B cell (primary cell): ENCODE results near the gene KHDC3L. TPM values are rescaled to one million over a fixed set of nuclear protein-coding genes. Genes with fewer than 3 reads are reported as not detected.

ENCODE experiments used
- ATAC-seq: fragments of 200-7000 bp; cut with Tn5 transposase; one replicate; pipeline ENCODE4 v1.10.0; 2021; ENCODE audit warnings: low read depth, mild to moderate bottlenecking, moderate number of reproducible peaks, moderate library complexity
- CTCF ChIA-PET: fragments of 350-600 bp; sonication (Branson Sonifier 250); formaldehyde crosslinking; loops from one replicate; lab custom pipeline; 2021; ENCODE audit warnings: antibody characterized with exemption, inconsistent platforms; lab: Charles Lee
- POLR2A ChIA-PET: fragments of 350-600 bp; sonication (Branson Sonifier 250); formaldehyde crosslinking; loops from one replicate; lab custom pipeline; 2021; ENCODE audit warnings: antibody characterized with exemption; lab: Charles Lee
- DNase-seq: peaks from one replicate; pipeline ENCODE4 v3.0.0; 2013
- H2AFZ ChIP-seq: 2 replicates; pipeline ENCODE4 v1.6.1; 2012; ENCODE audit warnings: mild to moderate bottlenecking, low read depth, low read length; ENCODE audit not compliant: insufficient read depth, poor library complexity, severe bottlenecking
- H3K27ac ChIP-seq, 2 donors: 1 replicate in 1 of 2; 2 replicates in 1 of 2; pipeline ENCODE4 v1.5.1; 2012 to 2013; ENCODE audit warnings: low read length in 2 of 2, mild to moderate bottlenecking in 2 of 2, moderate library complexity in 1 of 2
- H3K27me3 ChIP-seq, 4 experiments: fragments of 200-600 bp in 1 of 4; sonication (generic) in 1 of 4; replicated peaks in 1 of 4; 1 replicate in 2 of 4; 2 replicates in 2 of 4; pipeline versions ENCODE4 v1.6.1 to v1.7.0; 2013 to 2016; ENCODE audit warnings: low read length in 3 of 4, mild to moderate bottlenecking in 2 of 4, mixed read lengths in 1 of 4, moderate library complexity in 1 of 4; ENCODE audit not compliant: insufficient read depth in 4 of 4, control insufficient read depth in 3 of 4; ENCODE audit errors: control extremely low read depth in 1 of 4
- H3K36me3 ChIP-seq, 2 experiments: replicated peaks in 1 of 2; 1 replicate in 1 of 2; 2 replicates in 1 of 2; pipeline versions ENCODE4 v1.6.1 to v1.7.1; 2013; ENCODE audit warnings: low read length in 1 of 2; ENCODE audit not compliant: insufficient read depth in 2 of 2, control insufficient read depth in 1 of 2; ENCODE audit errors: control extremely low read depth in 1 of 2, extremely low read depth in 1 of 2
- H3K4me1 ChIP-seq, 2 donors: fragments of 200-600 bp in 1 of 2; sonication (generic) in 1 of 2; 1 replicate in 1 of 2; 2 replicates in 1 of 2; pipeline versions ENCODE4 v1.5.1 to v1.6.1; 2013 to 2017; ENCODE audit warnings: low read length in 2 of 2; ENCODE audit not compliant: control insufficient read depth in 2 of 2, insufficient read depth in 2 of 2
- H3K4me2 ChIP-seq: replicated peaks from 2 replicates; pipeline ENCODE3; 2012; ENCODE audit warnings: mild to moderate bottlenecking, low read depth, low read length; ENCODE audit not compliant: poor library complexity, severe bottlenecking
- H3K4me3 ChIP-seq, 5 experiments: fragments of 200-600 bp in 1 of 5; sonication (generic) in 1 of 5; 1 replicate in 3 of 5; 2 replicates in 2 of 5; pipeline versions ENCODE4 v1.5.1 to v1.7.0; 2011 to 2016; ENCODE audit warnings: low read length in 4 of 5, mild to moderate bottlenecking in 4 of 5, low read depth in 2 of 5, control low read depth in 1 of 5, moderate library complexity in 1 of 5; ENCODE audit not compliant: insufficient read depth in 1 of 5; ENCODE audit errors: control extremely low read depth in 1 of 5, extremely low read depth in 1 of 5
- H3K79me2 ChIP-seq: fragments of 200-600 bp; sonication (generic); one replicate; pipeline ENCODE4 v1.6.0; 2016; ENCODE audit warnings: low read length; ENCODE audit not compliant: control insufficient read depth, insufficient read depth
- H3K9ac ChIP-seq: fragments of 200-600 bp; sonication (generic); 2 replicates; pipeline ENCODE4 v1.6.1; 2017; ENCODE audit warnings: mild to moderate bottlenecking, low read length, moderate library complexity
- H3K9me3 ChIP-seq, 3 donors: one replicate each; pipeline versions ENCODE4 v1.6.1 to v1.7.1; 2013; ENCODE audit warnings: low read length in 2 of 3; ENCODE audit not compliant: control insufficient read depth in 2 of 3, insufficient read depth in 1 of 3; ENCODE audit errors: control extremely low read depth in 1 of 3
- H4K20me1 ChIP-seq: 2 replicates; pipeline ENCODE4 v1.6.0; 2012; ENCODE audit warnings: mild to moderate bottlenecking, low read length; ENCODE audit not compliant: insufficient read depth, control insufficient read depth, poor library complexity, severe bottlenecking
- H3K27ac Mint-ChIP-seq: one replicate; pipeline ENCODE4 v1.8.0; 2021; ENCODE audit warnings: mixed read lengths
- H3K27me3 Mint-ChIP-seq: one replicate; pipeline ENCODE4 v1.8.0; 2021; ENCODE audit warnings: mixed read lengths
- H3K4me1 Mint-ChIP-seq: one replicate; pipeline ENCODE4 v1.8.0; 2021; ENCODE audit warnings: mixed read lengths
- H3K4me3 Mint-ChIP-seq: one replicate; pipeline ENCODE4 v1.8.0; 2021; ENCODE audit warnings: mixed read lengths
- H3K9me3 Mint-ChIP-seq: one replicate; pipeline ENCODE4 v1.8.0; 2022; ENCODE audit warnings: mixed read lengths; ENCODE audit not compliant: insufficient read depth
- CTCF ChIP-seq: fragments of 200-600 bp; IDR thresholded peaks from one replicate; pipeline ENCODE4 v1.8.0; 2022; ENCODE audit warnings: antibody characterized with exemption, mild to moderate bottlenecking
- EZH2 ChIP-seq: IDR thresholded peaks from 2 replicates; pipeline ENCODE4 v1.6.1; 2012; ENCODE audit warnings: borderline replicate concordance, low read depth, mild to moderate bottlenecking, moderate library complexity, low read length; ENCODE audit not compliant: insufficient read depth, poor library complexity, severe bottlenecking
- WGBS: methylation state at CpG from one replicate; pipeline ENCODE4 v1.1.5; 2013; ENCODE audit warnings: missing lambda C conversion rate; ENCODE audit not compliant: insufficient coverage; 5-methylcytosine and 5-hydroxymethylcytosine counted together
- intact Hi-C: fragments of 100-400 bp; cut with micrococcal nuclease; formaldehyde crosslinking; loops from one replicate; pipeline ENCODE4 v1.10.0; 2022
- polyA plus RNA-seq: library from polyadenylated mRNA; depleted of rRNA; stranded (reverse); fragments of >200 nt; gene quantifications from 2 replicates; pipeline ENCODE4 v1.2.3, GENCODE V29; 2012
- total RNA-seq, 2 donors: library from RNA; stranded (reverse); fragments of 120-200 nt in 1 of 2; gene quantifications; 1 replicate in 1 of 2; 2 replicates in 1 of 2; pipeline versions ENCODE4 v1.2.3 to v1.2.4, GENCODE V29; 2013 to 2022

The KHDC3L gene
- total and polyA plus RNA-seq, 2 donors (not counting 1 experiment from before 2014, with no cell fraction given): not detected

- no peaks in the 10 kb centered on the region for H3K4me1 Mint-ChIP-seq
- H2AFZ ChIP-seq: no peak overlapping the region
- no peak overlapping the region for H3K9ac ChIP-seq
- no peaks in the 10 kb centered on the region for H3K9me3 Mint-ChIP-seq
- H3K4me1 ChIP-seq: no peaks in the 10 kb centered on the region
- H3K27me3 Mint-ChIP-seq: peaks cover 11% of the 10 kb centered on the region
- H3K27ac ChIP-seq: no peak overlapping the region
- H3K36me3 ChIP-seq: no peaks in the 10 kb centered on the region
- H3K9me3 ChIP-seq: no peaks in the 10 kb centered on the region
- TF ChIP-seq EZH2: no peak
- POLR2A ChIA-PET: no interaction called here
- H3K79me2 ChIP-seq: no peaks in the 10 kb centered on the region
- 80% methylated on average over 1 of the region's 2 CpGs for WGBS
- intact Hi-C loops: no loop called here
- H3K4me3 ChIP-seq: no peak overlapping the region
- ATAC-seq (no peak), DNase-seq (no peak)
- CTCF ChIA-PET: interaction anchor here (6.0 kb wide), 1 partner anchor 37 kb away, joined by 82 read pairs; no protein-coding TSS in a partner anchor
- H4K20me1 ChIP-seq: no peaks in the 10 kb centered on the region
- H3K27me3 ChIP-seq: peaks cover 0 to 6% (median 0%) of the 10 kb centered on the region in 4 experiments
- H3K27ac Mint-ChIP-seq: no peak overlapping the region
- no peak overlapping the region for H3K4me3 Mint-ChIP-seq
- H3K4me2 ChIP-seq: no peak overlapping the region
Measured at GRCh38 chr6:73323323-73323722, 39.1 kb upstream of the KHDC3L start.

GRCh38 chr6:73325656-73326055 is 36.8 kb upstream of the KHDC3L start:
- H3K27me3 ChIP-seq: peaks cover 0 to 6% (median 0%) of the 10 kb centered on the region in 4 experiments
- no peak overlapping the region for H3K27ac Mint-ChIP-seq
- H3K36me3 ChIP-seq: no peaks in the 10 kb centered on the region
- ChIA-PET POLR2A (no interaction called here), CTCF (interaction anchor here (1.2 to 6.0 kb wide), 7 partner anchors 8 to 710 kb away, joined by 4 to 82 read pairs (median 13); no protein-coding TSS in a partner anchor)
- H3K4me1 ChIP-seq: no peaks in the 10 kb centered on the region
- DNase-seq (no peak), ATAC-seq (no peak)
- H3K4me3 Mint-ChIP-seq: no peak overlapping the region
- no CpG with 5 or more reads among the region's 3 CpGs for WGBS
- no peaks in the 10 kb centered on the region for H3K9me3 Mint-ChIP-seq
- H3K9ac ChIP-seq: no peak overlapping the region
- no peaks in the 10 kb centered on the region for H3K79me2 ChIP-seq
- intact Hi-C loops: loop anchor here (1.0 to 5.0 kb wide), 4 partner anchors 144 to 913 kb away; no protein-coding TSS in a partner anchor
- no peaks in the 10 kb centered on the region for H3K9me3 ChIP-seq
- no peak overlapping the region for H3K27ac ChIP-seq
- no peak for TF ChIP-seq CTCF
- no peak for TF ChIP-seq EZH2
- no peak overlapping the region for H3K4me3 ChIP-seq
- no peaks in the 10 kb centered on the region for H3K4me1 Mint-ChIP-seq
- no peak overlapping the region for H2AFZ ChIP-seq
- no peaks in the 10 kb centered on the region for H4K20me1 ChIP-seq
- H3K4me2 ChIP-seq: no peak overlapping the region
- H3K27me3 Mint-ChIP-seq: peaks cover 28% of the 10 kb centered on the region
